GM23338 (cell line): ENCODE data around the gene MKNK2. TPM values are rescaled to one million over a fixed set of nuclear protein-coding genes. Genes with fewer than 3 reads are reported as not detected.

Source experiments
- ATAC-seq: fragments of 200-7000 bp; cut with Tn5 transposase; 3 replicates; pipeline ENCODE4 v1.9.1; 2020
- DNase-seq: peaks from one replicate; pipeline ENCODE4 v3.0.0-alpha.2; 2015; ENCODE audit warnings: low spot score
- H2AFZ ChIP-seq: fragments of 200-600 bp; sonication (generic); 2 replicates; pipeline ENCODE4 v1.8.0; 2016; ENCODE audit warnings: antibody characterized with exemption, mild to moderate bottlenecking, moderate library complexity
- H3F3A ChIP-seq: fragments of 200-600 bp; sonication (generic); replicated peaks from 2 replicates; pipeline ENCODE4 v1.8.0; 2017; ENCODE audit warnings: antibody characterized with exemption, mixed run types, low read depth
- H3K27ac ChIP-seq: fragments of 200-600 bp; sonication (generic); 2 replicates; pipeline ENCODE4 v1.6.1; 2016; ENCODE audit warnings: low read depth
- H3K27me3 ChIP-seq: fragments of 200-600 bp; sonication (generic); 2 replicates; pipeline ENCODE4 v1.8.0; 2016; ENCODE audit warnings: mild to moderate bottlenecking, mixed run types, moderate library complexity; ENCODE audit not compliant: insufficient read depth
- H3K36me3 ChIP-seq: fragments of 200-600 bp; sonication (generic); 2 replicates; pipeline ENCODE4 v1.8.0; 2016; ENCODE audit warnings: mild to moderate bottlenecking; ENCODE audit not compliant: insufficient read depth
- H3K4me1 ChIP-seq: fragments of 200-600 bp; sonication (generic); 2 replicates; pipeline ENCODE4 v1.8.0; 2016; ENCODE audit warnings: mild to moderate bottlenecking, moderate library complexity; ENCODE audit not compliant: insufficient read depth
- H3K4me2 ChIP-seq: fragments of 200-600 bp; sonication (generic); 2 replicates; pipeline ENCODE4 v1.7.1; 2017; ENCODE audit warnings: mixed run types
- H3K4me3 ChIP-seq: fragments of 200-600 bp; sonication (generic); 2 replicates; pipeline ENCODE4 v1.6.1; 2016; ENCODE audit warnings: mixed run types
- H3K79me2 ChIP-seq: fragments of 200-600 bp; sonication (generic); replicated peaks from 2 replicates; pipeline ENCODE4 v1.8.0; 2017; ENCODE audit warnings: mild to moderate bottlenecking; ENCODE audit not compliant: insufficient read depth
- H3K9me2 ChIP-seq: fragments of 200-600 bp; sonication (generic); 2 replicates; pipeline ENCODE4 v1.8.0; 2017; ENCODE audit not compliant: insufficient read depth
- H4K20me1 ChIP-seq: fragments of 200-600 bp; sonication (generic); replicated peaks from 2 replicates; pipeline ENCODE4 v1.8.0; 2017; ENCODE audit warnings: mild to moderate bottlenecking; ENCODE audit not compliant: insufficient read depth
- H3K27ac Mint-ChIP-seq: 2 replicates; pipeline ENCODE4 v1.8.0; 2020; ENCODE audit warnings: inconsistent platforms, mild to moderate bottlenecking, moderate library complexity, mixed read lengths
- H3K27me3 Mint-ChIP-seq: 3 replicates; pipeline ENCODE4 v1.8.0; 2022; ENCODE audit warnings: low read depth, mild to moderate bottlenecking, moderate library complexity, mixed read lengths, inconsistent platforms; ENCODE audit not compliant: insufficient read depth, poor library complexity
- H3K36me3 Mint-ChIP-seq: 3 replicates; pipeline ENCODE4 v1.8.0; 2021; ENCODE audit warnings: low read depth, mild to moderate bottlenecking, inconsistent platforms, moderate library complexity, mixed read lengths
- H3K4me1 Mint-ChIP-seq: 3 replicates; pipeline ENCODE4 v1.8.0; 2020; ENCODE audit warnings: mild to moderate bottlenecking, inconsistent platforms, mixed read lengths
- H3K4me3 Mint-ChIP-seq: 3 replicates; pipeline ENCODE4 v1.8.0; 2021; ENCODE audit warnings: moderate library complexity, mild to moderate bottlenecking, inconsistent platforms, mixed read lengths
- H3K9me3 Mint-ChIP-seq: 3 replicates; pipeline ENCODE4 v1.8.0; 2020; ENCODE audit warnings: moderate library complexity, mild to moderate bottlenecking, inconsistent platforms, mixed read lengths
- EZH2 ChIP-seq: fragments of 200-600 bp; sonication (generic); IDR thresholded peaks from one replicate; pipeline ENCODE4 v1.8.0; 2017; ENCODE audit warnings: antibody characterized with exemption, mild to moderate bottlenecking, low read depth; ENCODE audit not compliant: unreplicated experiment
- EZH2phosphoT487 ChIP-seq: fragments of 200-600 bp; sonication (generic); IDR thresholded peaks from one replicate; pipeline ENCODE4 v1.8.1; 2018; ENCODE audit warnings: antibody characterized with exemption; ENCODE audit not compliant: unreplicated experiment
- JUNB ChIP-seq: IDR thresholded peaks from one replicate; pipeline ENCODE4 v1.6.1; 2016; ENCODE audit warnings: antibody characterized with exemption; ENCODE audit not compliant: unreplicated experiment
- POLR2AphosphoS5 ChIP-seq: IDR thresholded peaks from 2 replicates; pipeline ENCODE4 v1.6.1; 2016; ENCODE audit warnings: antibody characterized with exemption, low read depth
- ZNF114 ChIP-seq: fragments of 250-450 bp; sonication (Bioruptor Pico); IDR thresholded peaks from 2 replicates; pipeline ENCODE4 v1.5.0; 2020; ENCODE audit warnings: mild to moderate bottlenecking, moderate library complexity
- ZNF331 ChIP-seq: fragments of 250-450 bp; sonication (Bioruptor Pico); IDR thresholded peaks from 2 replicates; pipeline ENCODE4 v1.5.0; 2020; ENCODE audit warnings: low read depth, mild to moderate bottlenecking, moderate library complexity
- polyA plus RNA-seq: library from polyadenylated mRNA; unstranded; fragments of >200 nt; fragmentation: Nextera tagmentation; extraction: Ambion mirVana; gene quantifications from 2 replicates; pipeline ENCODE4 v1.2.1, GENCODE V29; 2016
- total RNA-seq: library from RNA; depleted of rRNA; stranded (reverse); fragments of >200 nt; shearing (Covaris generic); gene quantifications from 2 replicates; pipeline ENCODE4 v1.2.3, GENCODE V29; 2014
- TF ChIP-seq, protein P1 (sequence below): IDR thresholded peaks from 2 replicates; pipeline ENCODE4 v1.6.1; 2016; ENCODE audit warnings: antibody characterized with exemption
- TF ChIP-seq, protein P2 (sequence below): IDR thresholded peaks from one replicate; pipeline ENCODE4 v1.6.1; 2018; ENCODE audit warnings: antibody characterized with exemption; ENCODE audit not compliant: unreplicated experiment
- TF ChIP-seq, protein P3 (sequence below), 2 experiments: fragments of 200-600 bp in 1 of 2; sonication (generic) in 1 of 2; conservative IDR thresholded peaks; 2 replicates each; pipeline versions ENCODE4 v1.5.1 to v1.6.1; 2016 to 2017; ENCODE audit warnings: antibody characterized with exemption in 2 of 2, low read depth in 2 of 2, mild to moderate bottlenecking in 2 of 2, moderate library complexity in 1 of 2

Gene MKNK2
- total and polyA plus RNA-seq, 2 experiments from 2014 or later: 71.0 to 159 TPM

DNA sequence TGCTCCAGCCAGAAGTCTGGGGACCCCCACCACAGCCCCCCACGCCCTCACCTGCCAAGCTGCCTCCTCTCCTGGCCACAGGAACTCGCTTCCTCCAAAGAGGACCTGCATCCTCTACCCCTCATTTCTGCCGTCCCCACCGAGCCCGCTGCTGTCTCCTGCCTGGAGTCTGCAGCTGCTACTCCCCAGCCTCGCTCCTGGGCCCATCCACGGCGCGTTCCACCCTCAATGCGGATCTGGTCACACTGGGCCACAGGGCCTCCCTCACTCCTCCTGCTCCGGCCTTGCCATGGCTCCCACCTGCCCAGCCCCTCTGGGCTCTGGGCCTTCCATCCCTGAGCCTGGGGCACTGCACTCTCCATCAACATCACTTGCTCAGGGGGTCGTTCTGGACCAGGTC, 39.9 kb downstream of the MKNK2 start:
- Histone ChIP-seq H3K4me2 (no peak overlapping the region), H2AFZ (no peak overlapping the region), H3K27me3 (no peaks in the 10 kb centered on the region), H3K4me3 (no peak overlapping the region), H3K36me3 (no peaks in the 10 kb centered on the region), H3K9me2 (no peaks in the 10 kb centered on the region), H4K20me1 (peaks cover 2% of the 10 kb centered on the region; the same call in 1 of the 2 replicates), H3K79me2 (0 out of 2 replicates have a peak, but pooled peaks cover 3% of the 10 kb centered on the region), H3K27ac (no peak overlapping the region), H3K4me1 (peaks cover 3% of the 10 kb centered on the region; the same call in 1 of the 2 replicates), H3F3A (peaks cover under 1% of the 10 kb centered on the region; the same call in 1 of the 2 replicates)
- DNase-seq: no peak
- H3K27ac Mint-ChIP-seq: no peak overlapping the region
- H3K9me3 Mint-ChIP-seq: no peaks in the 10 kb centered on the region
- H3K36me3 Mint-ChIP-seq: peaks cover 19% of the 10 kb centered on the region
- no peak overlapping the region; the same call in 2 of the 3 replicates for H3K4me3 Mint-ChIP-seq
- peaks cover 5% of the 10 kb centered on the region for H3K4me1 Mint-ChIP-seq
- H3K27me3 Mint-ChIP-seq: peaks cover 17% of the 10 kb centered on the region
- no peak for TF ChIP-seq POLR2AphosphoS5
- no peak for TF ChIP-seq EZH2
- TF ChIP-seq, protein P1, sequence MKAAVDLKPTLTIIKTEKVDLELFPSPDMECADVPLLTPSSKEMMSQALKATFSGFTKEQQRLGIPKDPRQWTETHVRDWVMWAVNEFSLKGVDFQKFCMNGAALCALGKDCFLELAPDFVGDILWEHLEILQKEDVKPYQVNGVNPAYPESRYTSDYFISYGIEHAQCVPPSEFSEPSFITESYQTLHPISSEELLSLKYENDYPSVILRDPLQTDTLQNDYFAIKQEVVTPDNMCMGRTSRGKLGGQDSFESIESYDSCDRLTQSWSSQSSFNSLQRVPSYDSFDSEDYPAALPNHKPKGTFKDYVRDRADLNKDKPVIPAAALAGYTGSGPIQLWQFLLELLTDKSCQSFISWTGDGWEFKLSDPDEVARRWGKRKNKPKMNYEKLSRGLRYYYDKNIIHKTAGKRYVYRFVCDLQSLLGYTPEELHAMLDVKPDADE: no peak
- TF ChIP-seq, protein P2, sequence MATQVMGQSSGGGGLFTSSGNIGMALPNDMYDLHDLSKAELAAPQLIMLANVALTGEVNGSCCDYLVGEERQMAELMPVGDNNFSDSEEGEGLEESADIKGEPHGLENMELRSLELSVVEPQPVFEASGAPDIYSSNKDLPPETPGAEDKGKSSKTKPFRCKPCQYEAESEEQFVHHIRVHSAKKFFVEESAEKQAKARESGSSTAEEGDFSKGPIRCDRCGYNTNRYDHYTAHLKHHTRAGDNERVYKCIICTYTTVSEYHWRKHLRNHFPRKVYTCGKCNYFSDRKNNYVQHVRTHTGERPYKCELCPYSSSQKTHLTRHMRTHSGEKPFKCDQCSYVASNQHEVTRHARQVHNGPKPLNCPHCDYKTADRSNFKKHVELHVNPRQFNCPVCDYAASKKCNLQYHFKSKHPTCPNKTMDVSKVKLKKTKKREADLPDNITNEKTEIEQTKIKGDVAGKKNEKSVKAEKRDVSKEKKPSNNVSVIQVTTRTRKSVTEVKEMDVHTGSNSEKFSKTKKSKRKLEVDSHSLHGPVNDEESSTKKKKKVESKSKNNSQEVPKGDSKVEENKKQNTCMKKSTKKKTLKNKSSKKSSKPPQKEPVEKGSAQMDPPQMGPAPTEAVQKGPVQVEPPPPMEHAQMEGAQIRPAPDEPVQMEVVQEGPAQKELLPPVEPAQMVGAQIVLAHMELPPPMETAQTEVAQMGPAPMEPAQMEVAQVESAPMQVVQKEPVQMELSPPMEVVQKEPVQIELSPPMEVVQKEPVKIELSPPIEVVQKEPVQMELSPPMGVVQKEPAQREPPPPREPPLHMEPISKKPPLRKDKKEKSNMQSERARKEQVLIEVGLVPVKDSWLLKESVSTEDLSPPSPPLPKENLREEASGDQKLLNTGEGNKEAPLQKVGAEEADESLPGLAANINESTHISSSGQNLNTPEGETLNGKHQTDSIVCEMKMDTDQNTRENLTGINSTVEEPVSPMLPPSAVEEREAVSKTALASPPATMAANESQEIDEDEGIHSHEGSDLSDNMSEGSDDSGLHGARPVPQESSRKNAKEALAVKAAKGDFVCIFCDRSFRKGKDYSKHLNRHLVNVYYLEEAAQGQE: no peak
- TF ChIP-seq EZH2phosphoT487: no peak
- ATAC-seq: no peak

DNA sequence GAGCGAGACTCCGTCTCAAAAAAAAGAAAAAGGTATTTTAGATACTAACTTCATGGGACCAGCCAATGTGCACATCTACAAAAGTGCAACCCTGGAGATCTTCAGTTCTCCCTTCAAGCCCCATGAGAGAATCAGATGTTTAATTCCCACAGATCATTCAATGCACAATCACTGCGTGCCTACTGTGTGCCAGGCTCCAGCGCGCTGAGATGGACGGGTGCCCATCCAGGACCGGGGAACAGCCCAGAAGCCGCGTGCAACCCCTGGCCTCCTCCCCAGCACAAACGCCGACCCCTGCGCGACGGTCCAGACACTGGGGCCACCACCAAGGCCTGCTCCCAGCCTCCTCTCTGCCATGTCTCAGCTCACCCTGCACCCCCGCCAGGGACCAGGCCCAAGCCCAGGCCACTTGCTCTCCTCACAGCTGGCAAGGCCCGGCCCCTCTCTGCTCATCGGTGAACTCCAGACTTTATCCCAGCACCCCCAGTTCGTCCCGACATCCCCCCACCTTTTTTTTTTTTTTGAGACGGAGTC, 40.8 kb downstream of the MKNK2 start:
- no peak overlapping the region; the same call in 1 of the 2 replicates for H3K27ac Mint-ChIP-seq
- peaks cover 5% of the 10 kb centered on the region for H3K4me1 Mint-ChIP-seq
- H3K36me3 Mint-ChIP-seq: peaks cover 19% of the 10 kb centered on the region
- Histone ChIP-seq H3K4me3 (no peak overlapping the region), H3K27me3 (no peaks in the 10 kb centered on the region), H3K4me2 (no peak overlapping the region), H3K27ac (no peak overlapping the region), H3K36me3 (no peaks in the 10 kb centered on the region), H2AFZ (no peak overlapping the region), H3K9me2 (no peaks in the 10 kb centered on the region), H3K4me1 (peaks cover 3% of the 10 kb centered on the region; the same call in 1 of the 2 replicates), H4K20me1 (peaks cover 5% of the 10 kb centered on the region; the same call in 1 of the 2 replicates), H3K79me2 (0 out of 2 replicates have a peak, but pooled peaks cover 3% of the 10 kb centered on the region), H3F3A (no peaks in the 10 kb centered on the region)
- DNase-seq (no peak), ATAC-seq (no peak)
- H3K9me3 Mint-ChIP-seq: no peaks in the 10 kb centered on the region
- H3K27me3 Mint-ChIP-seq: peaks cover 17% of the 10 kb centered on the region
- TF ChIP-seq JUNB: no peak
- no peak for TF ChIP-seq ZNF114
- TF ChIP-seq POLR2AphosphoS5: no peak
- TF ChIP-seq ZNF331 (CRISPR knock-in tag): no peak
- TF ChIP-seq, protein P2: no peak
- TF ChIP-seq, protein P3, sequence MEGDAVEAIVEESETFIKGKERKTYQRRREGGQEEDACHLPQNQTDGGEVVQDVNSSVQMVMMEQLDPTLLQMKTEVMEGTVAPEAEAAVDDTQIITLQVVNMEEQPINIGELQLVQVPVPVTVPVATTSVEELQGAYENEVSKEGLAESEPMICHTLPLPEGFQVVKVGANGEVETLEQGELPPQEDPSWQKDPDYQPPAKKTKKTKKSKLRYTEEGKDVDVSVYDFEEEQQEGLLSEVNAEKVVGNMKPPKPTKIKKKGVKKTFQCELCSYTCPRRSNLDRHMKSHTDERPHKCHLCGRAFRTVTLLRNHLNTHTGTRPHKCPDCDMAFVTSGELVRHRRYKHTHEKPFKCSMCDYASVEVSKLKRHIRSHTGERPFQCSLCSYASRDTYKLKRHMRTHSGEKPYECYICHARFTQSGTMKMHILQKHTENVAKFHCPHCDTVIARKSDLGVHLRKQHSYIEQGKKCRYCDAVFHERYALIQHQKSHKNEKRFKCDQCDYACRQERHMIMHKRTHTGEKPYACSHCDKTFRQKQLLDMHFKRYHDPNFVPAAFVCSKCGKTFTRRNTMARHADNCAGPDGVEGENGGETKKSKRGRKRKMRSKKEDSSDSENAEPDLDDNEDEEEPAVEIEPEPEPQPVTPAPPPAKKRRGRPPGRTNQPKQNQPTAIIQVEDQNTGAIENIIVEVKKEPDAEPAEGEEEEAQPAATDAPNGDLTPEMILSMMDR (conservative IDR thresholded peaks at IDR 0.05; ENCODE audit: low read depth in 2 of 2): no peak
- TF ChIP-seq EZH2phosphoT487: no peak
- H3K4me3 Mint-ChIP-seq: no peak overlapping the region
